Measurements from ENCODE around the gene AFF4.
"Not testable (repeated sequence)": the region's sequence is repeated elsewhere in the genome, so short reads cannot be mapped to it uniquely, and the experiment has no call there.

Gene AFF4

GRCh38 chr5:132887283-132887682, 76.2 kb downstream of the AFF4 start:
- no peak for DNase-seq

DNA sequence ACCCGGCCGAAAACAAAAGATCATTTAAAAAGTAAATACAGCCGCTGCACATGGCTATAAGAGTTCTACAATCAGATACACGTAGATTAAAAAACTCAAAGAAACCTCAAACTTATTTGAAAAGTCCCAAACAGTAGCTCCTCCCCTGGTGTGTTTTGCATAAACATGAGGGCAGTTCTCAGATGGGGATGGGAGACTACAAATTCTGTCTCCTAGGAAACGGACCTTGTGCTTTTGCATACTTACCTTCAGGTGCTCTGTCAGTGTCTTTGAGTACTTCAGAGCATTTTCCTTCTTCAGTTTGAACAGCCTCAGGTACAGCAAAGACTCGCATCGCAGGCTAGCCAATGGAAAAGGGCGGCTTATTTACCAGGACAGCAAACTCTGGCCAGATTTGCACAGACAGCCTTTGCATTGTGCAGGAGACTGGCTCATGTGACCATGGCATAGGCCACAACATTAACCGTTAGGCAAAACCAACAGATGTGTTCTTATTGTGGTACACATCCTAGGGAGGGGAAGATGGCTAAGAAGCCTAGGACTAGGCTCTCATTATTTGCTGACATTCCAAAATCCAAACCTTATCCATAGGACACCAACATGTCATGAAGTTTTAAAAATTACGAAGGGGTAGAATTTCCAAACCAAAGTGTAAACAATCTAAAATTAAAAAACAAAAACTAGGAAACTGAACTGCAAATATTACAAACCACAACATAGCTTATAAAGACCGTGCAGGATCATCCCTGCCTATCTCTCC, 77.2 kb downstream of the AFF4 start:
- no peak for DNase-seq

GRCh38 chr5:132884548-132884947, 78.9 kb downstream of the AFF4 start:
- no peak for DNase-seq

DNA sequence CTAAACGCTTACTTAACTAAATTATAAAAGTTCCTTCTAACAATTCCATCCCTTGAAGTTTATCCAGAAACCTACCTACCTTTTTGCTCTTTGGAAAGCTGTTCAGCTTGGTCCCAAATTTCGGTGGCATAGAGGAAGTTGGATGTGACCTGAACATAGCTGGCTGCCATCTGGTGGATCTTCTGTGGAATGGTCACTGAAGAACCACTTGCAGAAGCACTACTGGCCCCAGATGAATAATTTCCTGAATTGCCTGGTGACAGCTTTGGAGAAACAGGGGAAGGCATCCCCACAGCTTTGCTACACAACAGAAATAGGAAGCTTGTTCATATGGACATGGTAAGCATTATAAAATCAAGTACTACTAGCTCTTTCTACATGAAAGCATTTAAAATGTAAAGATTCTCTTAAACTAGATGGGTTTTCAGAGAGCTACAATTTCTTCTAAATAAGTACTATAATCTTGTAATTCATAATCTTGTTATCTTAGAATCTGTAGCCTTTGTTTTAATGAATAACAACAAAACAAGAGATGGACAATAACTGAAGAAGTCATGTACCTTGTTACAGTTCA, 80.1 kb downstream of the AFF4 start:
- no peak for DNase-seq

DNA sequence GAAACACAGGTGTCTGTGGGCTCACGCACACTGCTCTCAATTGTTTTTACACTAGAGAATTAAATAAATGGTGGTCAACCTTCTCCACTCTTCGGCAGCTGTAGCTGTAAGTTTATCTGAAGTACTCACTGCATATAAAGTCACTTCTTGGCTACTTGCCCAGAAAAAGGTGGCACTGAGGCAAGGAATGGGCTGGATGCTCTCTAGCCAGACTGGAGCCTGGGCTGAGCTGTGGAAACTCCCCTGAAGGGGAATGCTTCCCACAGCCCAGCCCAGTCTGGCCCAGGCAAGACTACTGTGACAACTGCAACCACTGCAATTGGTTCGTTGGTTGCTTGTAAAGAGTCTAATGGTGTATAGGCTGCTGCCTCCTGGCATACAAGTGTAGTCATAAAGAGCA, 85.5 kb downstream of the AFF4 start:
- peak; percentile 43 for DNase-seq

GRCh38 chr5:132877466-132877865, 86.0 kb downstream of the AFF4 start:
- DNase-seq, result no peak

- DNase-seq, result no peak
Observed at GRCh38 chr5:132876020-132876759, 87.2 kb downstream of the AFF4 start.

DNA sequence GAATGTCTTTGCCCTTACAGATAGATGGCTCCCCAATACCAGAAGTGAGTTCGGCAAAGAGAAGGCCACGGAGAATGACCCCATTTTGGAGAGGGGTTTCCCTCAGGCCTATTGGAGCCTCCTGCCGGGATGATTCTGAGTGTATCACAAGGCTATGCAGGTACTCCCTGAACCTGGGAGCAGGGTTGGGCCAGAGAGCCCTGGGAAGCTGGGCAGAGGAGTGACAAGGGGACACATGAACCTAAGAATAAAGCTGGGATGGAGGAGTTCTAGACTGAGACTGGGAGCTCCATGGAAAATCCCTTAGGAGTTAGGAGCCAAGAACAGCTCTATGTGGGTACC, 89.5 kb downstream of the AFF4 start:
- DNase-seq, result no peak

DNA sequence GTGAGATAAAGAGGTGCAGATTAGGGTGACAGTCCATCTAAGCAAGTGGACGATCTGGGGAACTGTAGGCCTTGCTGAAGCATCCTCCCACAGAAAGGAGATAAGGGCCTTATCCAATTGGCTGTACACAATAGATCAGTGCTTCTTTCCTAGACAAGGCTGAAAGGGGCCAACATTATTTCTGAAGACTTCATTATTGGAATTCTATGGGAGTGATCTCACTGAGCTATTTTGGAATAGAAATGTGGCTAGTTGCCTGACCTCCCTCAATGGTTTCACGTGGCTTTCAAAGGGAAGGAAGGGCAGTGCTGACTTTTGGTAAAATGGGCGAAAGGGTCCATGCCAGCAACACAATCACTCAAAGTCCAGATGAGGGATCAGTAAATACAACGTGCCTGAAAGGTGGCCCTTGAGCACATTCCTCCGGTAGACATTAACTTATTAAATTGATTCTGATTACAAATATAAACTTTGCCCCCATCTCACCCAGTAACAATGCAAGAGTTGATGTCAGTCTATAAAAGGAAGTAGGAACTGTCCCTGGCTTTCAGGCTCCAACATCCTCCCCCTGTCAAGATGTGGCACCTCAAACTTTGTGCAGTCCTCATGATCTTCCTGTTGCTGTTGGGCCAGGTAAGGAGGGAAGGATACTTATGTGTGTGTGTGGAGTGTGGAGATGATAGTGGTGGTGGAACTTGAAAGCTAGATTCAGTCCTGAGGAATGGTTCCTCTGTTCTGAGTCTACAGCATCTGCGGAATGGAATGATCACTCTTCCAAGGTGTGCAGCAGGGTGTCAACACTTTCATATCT, 90.1 kb downstream of the AFF4 start, which contains the start of gene LEAP2:
TSS of gene LEAP2 (plus strand) at position 550 of the 811 bp plus-strand sequence. CDS start at position 577, 27 bp downstream.
- DNase-seq, result no peak

DNA sequence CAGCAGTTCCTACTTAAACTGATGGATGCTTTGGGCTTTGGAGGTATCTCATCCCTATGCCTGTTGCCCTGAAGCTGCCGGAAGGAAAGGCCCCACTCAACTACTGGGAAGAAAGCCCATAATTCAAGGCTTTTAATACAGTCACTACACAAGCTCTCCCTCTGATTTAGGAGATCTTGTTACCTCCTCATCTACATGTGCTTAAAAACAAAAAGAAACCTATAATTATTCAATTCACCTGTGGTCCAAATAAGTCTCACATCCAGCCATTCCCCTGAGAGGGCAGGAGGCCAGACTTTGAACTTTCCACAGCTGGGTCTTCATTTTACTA, 90.7 kb downstream of the AFF4 start:
- DNase-seq, result no peak

GRCh38 chr5:132871459-132872284, 91.8 kb downstream of the AFF4 start:
- DNase-seq, result no peak

- no peak for DNase-seq
Observed at GRCh38 chr5:132870801-132871200, 92.6 kb downstream of the AFF4 start.

DNA sequence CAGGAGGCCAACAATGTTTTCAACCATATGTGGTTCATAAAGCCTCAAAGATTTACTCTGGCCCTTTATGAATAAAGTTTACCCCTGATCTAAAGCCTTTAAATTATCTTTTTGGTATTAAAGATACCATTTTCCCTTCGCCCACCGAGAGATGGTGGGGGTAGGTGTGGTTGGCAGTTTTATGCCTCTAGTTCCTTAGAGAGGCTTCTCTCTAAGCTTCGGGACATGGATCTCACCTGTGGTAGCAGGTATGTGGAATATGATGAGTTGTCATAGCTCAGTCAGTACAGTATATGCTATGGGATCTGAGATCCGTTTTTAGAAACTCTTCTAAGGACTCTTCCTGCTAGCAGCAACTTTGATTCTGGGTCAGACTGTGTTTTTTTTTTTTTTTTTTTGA, 94.7 kb downstream of the AFF4 start:
- no peak for DNase-seq

- DNase-seq, result no peak
Observed at GRCh38 chr5:132867046-132867451, 96.4 kb downstream of the AFF4 start.

DNA sequence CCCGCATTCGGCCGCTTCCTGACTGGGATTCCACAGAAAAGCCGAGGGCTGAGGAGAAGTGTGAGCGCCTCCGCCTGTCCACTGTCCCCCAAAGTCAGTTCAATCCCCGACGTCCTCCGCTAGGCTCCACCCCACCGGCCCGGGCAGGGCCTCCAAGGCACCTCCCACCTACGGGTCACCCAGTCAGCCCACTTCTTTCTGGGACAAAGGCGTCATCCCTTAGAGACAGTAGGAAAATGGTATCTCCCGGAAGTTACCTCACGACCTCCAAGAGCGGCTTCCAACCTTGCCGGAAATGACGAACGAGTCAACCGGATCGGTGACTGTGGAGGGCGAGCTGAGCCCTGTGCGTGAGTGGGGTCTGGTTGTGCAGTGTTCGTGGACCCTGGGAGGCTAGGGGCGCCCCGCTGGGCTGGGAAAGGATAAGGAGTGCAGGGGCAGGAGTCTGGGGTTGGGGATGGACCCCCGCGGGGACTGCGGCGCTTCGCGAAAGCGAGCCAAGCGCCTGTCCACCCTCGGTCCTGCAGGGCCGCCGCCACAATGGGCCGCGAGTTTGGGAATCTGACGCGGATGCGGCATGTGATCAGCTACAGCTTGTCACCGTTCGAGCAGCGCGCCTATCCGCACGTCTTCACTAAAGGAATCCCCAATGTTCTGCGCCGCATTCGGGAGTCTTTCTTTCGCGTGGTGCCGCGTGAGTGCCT, 96.9 kb downstream of the AFF4 start, which contains the start of the genes GDF9 and UQCRQ:
TSS of gene GDF9 (minus strand) at position 128 of the 704 bp plus-strand sequence. CDS start 1,936 bp downstream, outside the sequence.
TSS of gene UQCRQ (plus strand) at position 301 of the 704 bp plus-strand sequence. CDS start at position 541, 240 bp downstream.
- peak; percentile 99 for DNase-seq

- DNase-seq, result no peak
Observed at GRCh38 chr5:132865668-132866341, 97.6 kb downstream of the AFF4 start.

GRCh38 chr5:132860742-132861141, 102.7 kb downstream of the AFF4 start:
- no peak for DNase-seq

DNA sequence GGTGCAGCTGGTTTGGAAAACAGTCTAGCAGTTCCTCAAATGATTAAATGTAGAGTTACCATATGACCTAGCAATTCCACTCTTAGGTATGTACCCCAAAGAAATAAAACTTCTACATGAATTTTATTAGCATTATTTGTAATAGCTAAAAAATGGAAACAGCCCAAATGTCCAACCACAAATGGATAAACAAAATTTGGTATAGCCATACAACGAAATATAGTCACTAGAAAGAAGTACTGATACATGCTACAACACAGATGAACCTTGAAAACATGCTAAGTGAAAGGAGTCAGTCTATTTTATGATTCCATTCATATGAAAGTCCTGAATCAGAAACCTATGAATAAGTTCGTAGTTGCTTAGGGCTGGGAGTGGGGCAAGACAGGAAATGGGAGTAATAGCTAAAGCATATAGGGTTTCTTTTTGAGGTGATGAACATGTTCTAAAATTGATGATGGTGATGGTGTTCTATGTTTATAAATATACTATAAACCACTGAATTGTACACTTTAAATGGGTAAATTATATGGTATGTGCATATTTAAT, 103.5 kb downstream of the AFF4 start:
- DNase-seq, result no peak

GRCh38 chr5:132856011-132856410, 107.4 kb downstream of the AFF4 start:
- no peak for DNase-seq

DNA sequence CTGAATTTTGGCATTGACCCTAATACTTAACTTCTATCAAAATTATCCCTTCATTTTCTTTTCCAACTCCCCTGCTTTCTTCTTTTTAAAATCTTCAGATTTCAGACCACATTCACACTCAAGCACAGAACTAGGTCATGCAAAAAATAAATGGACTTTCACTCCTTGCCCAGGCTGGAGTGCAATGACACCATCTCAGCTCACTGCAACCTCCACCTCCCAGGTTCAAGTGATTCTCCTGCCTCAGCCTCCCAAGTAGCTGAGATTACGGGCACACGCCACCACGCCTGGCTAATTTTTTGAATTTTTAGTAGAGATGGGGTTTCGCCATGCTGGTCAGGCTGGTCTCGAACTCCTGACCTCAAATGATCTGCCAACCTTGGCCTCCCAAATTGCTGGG, 108.4 kb downstream of the AFF4 start:
- not testable (repeated sequence) for DNase-seq

DNA sequence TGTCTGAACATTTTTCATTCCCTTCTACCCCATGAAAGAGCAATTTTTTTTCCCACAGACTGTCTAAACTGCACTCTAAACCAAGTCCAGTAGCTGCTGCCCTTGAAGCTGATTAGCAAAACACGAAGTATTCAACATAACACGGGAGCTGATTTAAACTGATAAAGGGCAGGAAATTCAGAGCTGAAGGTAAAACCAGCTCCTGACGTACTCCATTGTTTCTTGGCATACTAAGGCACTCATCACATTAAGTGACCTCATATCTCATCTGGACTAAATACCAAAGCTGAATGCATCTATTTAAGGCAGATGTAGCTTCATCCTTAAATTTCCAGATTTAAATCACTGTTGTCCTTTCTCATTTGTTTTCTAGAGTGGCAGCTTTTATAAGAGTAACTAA, 109.1 kb downstream of the AFF4 start:
- no peak for DNase-seq
